HepG2 (cell line): Measurements from ENCODE around the gene POGLUT3. TPM values are rescaled to one million over a fixed set of nuclear protein-coding genes. Genes with fewer than 3 reads are reported as not detected.

Experiments used
- AFF4 ChIP-seq: sonication (generic); formaldehyde crosslinking; IDR thresholded peaks from 2 replicates; pipeline ENCODE4 v1.4.0; 2020; ENCODE audit warnings: missing genetic modification reagents
- DNMT1 ChIP-seq: sonication (generic); formaldehyde crosslinking; IDR thresholded peaks from 2 replicates; pipeline ENCODE4 v1.5.1; 2020; ENCODE audit warnings: mild to moderate bottlenecking, missing genetic modification reagents
- GATAD1 ChIP-seq: IDR thresholded peaks from 2 replicates; pipeline ENCODE4 v1.6.1; 2016; ENCODE audit warnings: missing genetic modification reagents, missing compliant biosample characterization
- IRF2 ChIP-seq: IDR thresholded peaks from 2 replicates; pipeline ENCODE4 v1.6.1; 2018; ENCODE audit warnings: missing genetic modification reagents, missing compliant biosample characterization
- IRX3 ChIP-seq: sonication (generic); formaldehyde crosslinking; IDR thresholded peaks from 2 replicates; pipeline ENCODE4 v1.8.1; 2023; ENCODE audit warnings: mild to moderate bottlenecking, low read depth, missing genetic modification reagents, borderline replicate concordance
- LBX2 ChIP-seq: sonication (generic); formaldehyde crosslinking; IDR thresholded peaks from 2 replicates; pipeline ENCODE4 v1.5.0; 2020; ENCODE audit warnings: missing genetic modification reagents, mild to moderate bottlenecking, borderline replicate concordance
- MAFG ChIP-seq: sonication (generic); formaldehyde crosslinking; IDR thresholded peaks from 2 replicates; pipeline ENCODE4 v1.5.1; 2020; ENCODE audit warnings: mild to moderate bottlenecking, missing genetic modification reagents
- MTF1 ChIP-seq: sonication (generic); formaldehyde crosslinking; IDR thresholded peaks from 2 replicates; pipeline ENCODE4 v1.5.0; 2020; ENCODE audit warnings: missing genetic modification reagents
- MXD3 ChIP-seq: IDR thresholded peaks from 2 replicates; pipeline ENCODE4 v1.6.1; 2016; ENCODE audit warnings: mild to moderate bottlenecking, missing biosample characterization, missing genetic modification reagents
- RELA ChIP-seq: sonication (generic); formaldehyde crosslinking; IDR thresholded peaks from 2 replicates; pipeline ENCODE4 v1.4.0; 2020; ENCODE audit warnings: missing genetic modification reagents
- TFDP2 ChIP-seq: sonication (generic); formaldehyde crosslinking; IDR thresholded peaks from 2 replicates; pipeline ENCODE4 v1.4.0; 2020; ENCODE audit warnings: missing genetic modification reagents
- TRIM24 ChIP-seq: sonication (generic); formaldehyde crosslinking; IDR thresholded peaks from 2 replicates; pipeline ENCODE4 v1.8.0; 2022; ENCODE audit warnings: mild to moderate bottlenecking, missing genetic modification reagents
- XRCC5 ChIP-seq: fragments of 200-400 bp; formaldehyde crosslinking; optimal IDR thresholded peaks from 2 replicates; pipeline ENCODE3; 2017; ENCODE audit warnings: mild to moderate bottlenecking, low read length
- ZNF274 ChIP-seq: sonication (generic); formaldehyde crosslinking; IDR thresholded peaks from 2 replicates; pipeline ENCODE4 v1.5.1; 2020; ENCODE audit warnings: mild to moderate bottlenecking, missing genetic modification reagents
- ZNF343 ChIP-seq: sonication (generic); formaldehyde crosslinking; IDR thresholded peaks from 2 replicates; pipeline ENCODE4 v1.4.0; 2020; ENCODE audit warnings: mild to moderate bottlenecking, missing genetic modification reagents
- ZNF784 ChIP-seq: sonication (generic); formaldehyde crosslinking; IDR thresholded peaks from 2 replicates; pipeline ENCODE4 v1.5.1; 2020; ENCODE audit warnings: missing genetic modification reagents, mild to moderate bottlenecking, borderline replicate concordance
- polyA plus RNA-seq, 8 experiments: library from polyadenylated mRNA; depleted of rRNA in 3 of 8; stranded (reverse) in 7 of 8; unstranded in 1 of 8; fragments of >200 nt; fragmentation: Illumina TruSeq in 4 of 8; extraction: Trizol in 4 of 8; gene quantifications; 2 replicates each; pipeline versions ENCODE4 v1.2.1 to v1.2.3, GENCODE V29; 2011 to 2016; ENCODE audit warnings: low read depth in 4 of 8, missing spikeins in 1 of 8, mixed read lengths in 1 of 8; ENCODE audit not compliant: insufficient read depth in 1 of 8
- total RNA-seq, 5 experiments: library from RNA; depleted of rRNA; stranded (reverse); fragments of >200 nt; fragmentation: Illumina TruSeq; extraction: Trizol; gene quantifications; 2 replicates each; pipeline ENCODE4 v1.2.3, GENCODE V29; 2016; ENCODE audit warnings: low read depth in 1 of 5
- TF ChIP-seq, protein P1 (sequence below): IDR thresholded peaks from 2 replicates; pipeline ENCODE4 v1.6.1; 2016; ENCODE audit warnings: low read depth, borderline replicate concordance
- TF ChIP-seq, protein P2 (sequence below): sonication (generic); formaldehyde crosslinking; IDR thresholded peaks from 2 replicates; pipeline ENCODE4 v1.4.0; 2020; ENCODE audit warnings: missing genetic modification reagents, mild to moderate bottlenecking, borderline replicate concordance
- TF ChIP-seq, protein P3 (sequence below): sonication (generic); formaldehyde crosslinking; IDR thresholded peaks from 2 replicates; pipeline ENCODE4 v1.8.0; 2022; ENCODE audit warnings: missing genetic modification reagents, low read depth, mild to moderate bottlenecking, borderline replicate concordance

POGLUT3 gene
- total and polyA plus RNA-seq, 2 of the 13 experiments (the other 11 are each of a cell fraction or from before 2014, with no cell fraction given): 14.3 to 22.0 TPM

DNA sequence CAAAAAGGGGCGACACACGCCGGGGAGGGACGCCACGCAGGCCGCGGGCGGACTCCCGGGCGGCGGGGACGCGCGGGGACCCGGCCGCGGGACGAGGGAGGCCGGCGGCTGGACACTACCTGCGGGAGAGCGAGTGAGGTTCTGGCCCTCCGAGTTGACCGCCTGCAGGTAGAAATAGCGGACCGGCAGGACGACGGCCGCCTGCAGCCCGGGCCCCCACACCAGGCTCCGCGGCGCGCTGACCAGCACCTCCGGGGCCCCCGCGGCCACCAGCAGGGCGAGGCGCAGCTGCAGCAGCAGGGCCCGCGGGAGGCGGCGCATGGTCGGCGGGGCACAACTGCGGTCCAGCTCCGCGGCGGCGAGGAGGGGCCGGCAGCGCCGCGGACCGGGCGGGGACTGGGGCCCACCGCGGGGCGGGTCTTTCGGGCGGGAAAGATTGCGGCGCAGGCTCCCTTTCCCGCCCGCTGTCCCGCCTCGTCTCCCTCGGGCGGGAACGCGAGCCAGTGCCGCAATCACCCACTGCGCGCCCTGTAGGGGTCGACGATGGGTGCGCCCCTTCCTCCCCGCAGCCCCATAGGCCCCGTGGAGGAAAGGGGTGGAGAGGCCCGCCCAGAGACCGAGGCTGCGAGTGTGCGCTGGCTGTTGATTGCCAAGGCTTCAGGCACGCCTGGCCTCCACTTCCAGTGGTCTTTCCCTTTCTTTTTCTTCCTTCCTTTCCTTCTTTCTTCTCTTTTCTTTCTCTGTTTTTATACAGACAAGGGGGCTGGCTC is at the start of gene POGLUT3 (continued):
- TF ChIP-seq MXD3 (CRISPR knock-in tag) (no peak; the same call in 1 of the 2 replicates), ZNF274 (peak; percentile 34), TRIM24 (no peak), DNMT1 (CRISPR knock-in tag) (no peak; the same call in 1 of the 2 replicates), MTF1 (CRISPR knock-in tag) (no peak), ZNF784 (CRISPR knock-in tag) (peak; percentile 74), MAFG (CRISPR knock-in tag) (no peak), RELA (CRISPR knock-in tag) (no peak), LBX2 (CRISPR knock-in tag) (no peak), TFDP2 (CRISPR knock-in tag) (peak; percentile 98), AFF4 (CRISPR knock-in tag) (no peak), IRX3 (CRISPR knock-in tag) (no peak), XRCC5 (no peak), GATAD1 (CRISPR knock-in tag) (no peak), ZNF343 (no peak), IRF2 (CRISPR knock-in tag) (no peak)
- TF ChIP-seq, protein P1, sequence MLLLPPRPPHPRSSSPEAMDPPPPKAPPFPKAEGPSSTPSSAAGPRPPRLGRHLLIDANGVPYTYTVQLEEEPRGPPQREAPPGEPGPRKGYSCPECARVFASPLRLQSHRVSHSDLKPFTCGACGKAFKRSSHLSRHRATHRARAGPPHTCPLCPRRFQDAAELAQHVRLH (CRISPR knock-in tag): no peak
- TF ChIP-seq, protein P2, sequence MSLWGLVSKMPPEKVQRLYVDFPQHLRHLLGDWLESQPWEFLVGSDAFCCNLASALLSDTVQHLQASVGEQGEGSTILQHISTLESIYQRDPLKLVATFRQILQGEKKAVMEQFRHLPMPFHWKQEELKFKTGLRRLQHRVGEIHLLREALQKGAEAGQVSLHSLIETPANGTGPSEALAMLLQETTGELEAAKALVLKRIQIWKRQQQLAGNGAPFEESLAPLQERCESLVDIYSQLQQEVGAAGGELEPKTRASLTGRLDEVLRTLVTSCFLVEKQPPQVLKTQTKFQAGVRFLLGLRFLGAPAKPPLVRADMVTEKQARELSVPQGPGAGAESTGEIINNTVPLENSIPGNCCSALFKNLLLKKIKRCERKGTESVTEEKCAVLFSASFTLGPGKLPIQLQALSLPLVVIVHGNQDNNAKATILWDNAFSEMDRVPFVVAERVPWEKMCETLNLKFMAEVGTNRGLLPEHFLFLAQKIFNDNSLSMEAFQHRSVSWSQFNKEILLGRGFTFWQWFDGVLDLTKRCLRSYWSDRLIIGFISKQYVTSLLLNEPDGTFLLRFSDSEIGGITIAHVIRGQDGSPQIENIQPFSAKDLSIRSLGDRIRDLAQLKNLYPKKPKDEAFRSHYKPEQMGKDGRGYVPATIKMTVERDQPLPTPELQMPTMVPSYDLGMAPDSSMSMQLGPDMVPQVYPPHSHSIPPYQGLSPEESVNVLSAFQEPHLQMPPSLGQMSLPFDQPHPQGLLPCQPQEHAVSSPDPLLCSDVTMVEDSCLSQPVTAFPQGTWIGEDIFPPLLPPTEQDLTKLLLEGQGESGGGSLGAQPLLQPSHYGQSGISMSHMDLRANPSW (CRISPR knock-in tag): no peak
- TF ChIP-seq, protein P3, sequence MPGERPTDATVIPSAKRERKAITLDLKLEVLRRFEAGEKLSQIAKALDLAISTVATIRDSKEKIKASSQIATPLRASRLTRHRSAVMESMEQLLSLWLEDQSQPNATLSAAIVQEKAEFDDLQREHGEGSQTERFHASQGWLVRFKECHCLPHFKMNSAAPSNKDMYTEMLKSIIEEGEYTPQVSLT (CRISPR knock-in tag): peak; percentile 45; the same call in 1 of the 2 replicates
